ENCODE measurements around the gene MCTP2.

Gene MCTP2, protein sequence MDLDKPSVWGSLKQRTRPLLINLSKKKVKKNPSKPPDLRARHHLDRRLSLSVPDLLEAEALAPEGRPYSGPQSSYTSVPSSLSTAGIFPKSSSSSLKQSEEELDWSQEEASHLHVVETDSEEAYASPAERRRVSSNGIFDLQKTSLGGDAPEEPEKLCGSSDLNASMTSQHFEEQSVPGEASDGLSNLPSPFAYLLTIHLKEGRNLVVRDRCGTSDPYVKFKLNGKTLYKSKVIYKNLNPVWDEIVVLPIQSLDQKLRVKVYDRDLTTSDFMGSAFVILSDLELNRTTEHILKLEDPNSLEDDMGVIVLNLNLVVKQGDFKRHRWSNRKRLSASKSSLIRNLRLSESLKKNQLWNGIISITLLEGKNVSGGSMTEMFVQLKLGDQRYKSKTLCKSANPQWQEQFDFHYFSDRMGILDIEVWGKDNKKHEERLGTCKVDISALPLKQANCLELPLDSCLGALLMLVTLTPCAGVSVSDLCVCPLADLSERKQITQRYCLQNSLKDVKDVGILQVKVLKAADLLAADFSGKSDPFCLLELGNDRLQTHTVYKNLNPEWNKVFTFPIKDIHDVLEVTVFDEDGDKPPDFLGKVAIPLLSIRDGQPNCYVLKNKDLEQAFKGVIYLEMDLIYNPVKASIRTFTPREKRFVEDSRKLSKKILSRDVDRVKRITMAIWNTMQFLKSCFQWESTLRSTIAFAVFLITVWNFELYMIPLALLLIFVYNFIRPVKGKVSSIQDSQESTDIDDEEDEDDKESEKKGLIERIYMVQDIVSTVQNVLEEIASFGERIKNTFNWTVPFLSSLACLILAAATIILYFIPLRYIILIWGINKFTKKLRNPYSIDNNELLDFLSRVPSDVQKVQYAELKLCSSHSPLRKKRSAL

GRCh38 chr15:94230883-94231722 lies at the start of gene MCTP2:
MCTP2 (plus strand) TSS chr15:94231561; CDS start chr15:94298266, 66,705 bp downstream.
- DNase-seq = peak; percentile 77 to 82

DNA sequence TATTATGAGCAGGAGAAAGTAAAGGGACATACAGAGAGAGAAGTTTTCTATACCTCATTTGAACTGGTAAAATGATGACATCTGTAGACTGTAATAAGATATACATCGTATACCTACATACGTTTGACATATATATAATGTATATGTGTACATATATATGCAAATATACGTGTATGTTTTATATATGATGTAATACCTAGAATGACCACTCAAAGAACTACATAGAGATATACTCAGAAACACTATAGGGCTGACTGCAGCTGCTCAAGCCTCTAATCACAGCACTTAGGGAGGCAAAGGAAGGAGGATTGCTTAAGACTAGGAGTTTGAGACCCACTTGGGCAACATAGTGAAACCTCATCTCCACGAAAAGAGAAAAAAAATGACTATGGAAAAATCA lies 48.5 kb upstream of the MCTP2 start:
- DNase-seq = no peak

GRCh38 chr15:94185547-94186236 lies 45.7 kb upstream of the MCTP2 start:
- DNase-seq = no peak

DNA sequence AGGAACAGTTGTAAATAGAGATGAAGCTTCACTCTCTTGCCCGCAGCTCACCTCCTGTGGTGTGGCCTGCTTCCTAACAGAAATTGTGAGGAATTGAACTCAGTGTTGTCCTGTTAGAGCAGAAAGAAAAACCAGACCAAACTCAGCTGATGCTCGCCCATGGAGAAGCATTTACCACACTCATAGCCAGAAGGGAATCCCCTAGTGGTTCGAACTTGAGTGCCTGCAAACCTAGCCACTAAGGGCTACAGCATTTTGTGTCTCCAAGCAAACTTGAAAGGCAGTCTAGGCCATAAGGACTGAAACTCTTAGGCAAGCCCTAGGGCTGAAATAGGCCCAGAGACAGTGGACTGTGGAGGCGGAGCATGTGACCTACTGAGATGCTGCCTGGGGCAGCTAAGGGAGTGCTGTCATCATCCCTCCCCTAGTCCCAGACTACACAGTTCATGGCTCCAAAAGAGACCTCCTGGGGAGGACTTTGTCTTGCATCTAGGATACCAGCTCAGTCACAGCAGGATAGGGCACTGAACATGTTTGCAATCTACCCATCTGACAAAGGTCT lies 44.5 kb upstream of the MCTP2 start:
- no peak for DNase-seq

GRCh38 chr15:94193906-94194305 lies 37.5 kb upstream of the MCTP2 start:
- no peak for DNase-seq

- DNase-seq = no peak
These were observed 34.8 kb upstream of the MCTP2 start for GRCh38 chr15:94196531-94196930.

DNA sequence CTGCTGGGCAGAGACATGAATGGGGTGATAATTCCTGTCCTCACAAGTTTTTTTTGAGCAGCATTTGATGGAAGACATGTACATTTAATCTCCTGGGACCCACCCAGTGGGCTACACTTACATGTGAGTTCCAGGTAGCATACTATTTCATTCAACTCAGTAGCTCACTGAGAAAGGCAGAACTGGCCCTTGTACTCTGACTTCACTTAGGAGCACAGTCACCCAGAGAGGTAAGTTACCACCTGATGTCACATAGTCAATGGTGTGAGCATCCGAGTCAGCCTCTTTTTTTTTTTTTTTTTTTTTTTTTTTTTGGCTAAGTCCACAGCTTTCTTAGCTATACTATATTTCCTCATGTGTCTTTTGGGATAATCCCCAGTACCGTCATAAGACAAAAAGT lies 32.7 kb upstream of the MCTP2 start:
- DNase-seq = no peak

- DNase-seq = no peak
These were observed 31.6 kb upstream of the MCTP2 start for GRCh38 chr15:94199725-94200124.

GRCh38 chr15:94203306-94203705 lies 28.1 kb upstream of the MCTP2 start:
- no peak for DNase-seq

GRCh38 chr15:94205366-94205765 lies 26.0 kb upstream of the MCTP2 start:
- DNase-seq = peak in 1 of 2 donors; percentile 17

DNA sequence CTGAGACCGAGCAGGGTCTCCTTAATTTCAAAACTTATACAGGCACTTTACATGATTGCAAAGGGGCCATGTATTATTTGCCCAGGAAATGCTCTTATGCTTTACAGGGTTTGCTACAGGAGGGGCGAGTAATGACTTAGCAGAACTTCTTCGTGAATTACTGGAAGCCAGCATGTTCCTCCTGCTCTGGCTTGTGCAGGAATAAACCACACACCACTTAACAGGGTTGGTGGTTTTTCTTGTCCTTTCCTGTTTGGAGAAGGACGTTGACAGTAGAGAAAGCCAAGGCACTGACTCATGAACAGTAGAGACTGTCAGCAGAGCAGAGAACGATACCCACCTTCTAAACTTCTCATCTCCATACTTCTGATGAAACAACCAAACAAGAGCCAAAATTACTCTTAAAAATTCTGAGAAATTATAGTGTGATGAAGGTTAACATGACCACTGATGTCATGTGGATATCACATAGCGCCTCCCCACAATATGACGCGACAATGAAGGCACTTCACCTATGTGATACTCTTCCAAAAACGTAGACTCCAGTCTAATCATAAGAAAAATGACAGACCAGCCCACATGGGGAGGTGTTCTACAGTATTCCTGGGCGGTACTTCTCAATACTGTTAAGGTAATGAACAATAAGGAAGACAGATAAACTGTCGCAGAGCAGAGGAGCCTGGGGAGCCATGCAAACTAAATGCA lies 24.7 kb upstream of the MCTP2 start:
- DNase-seq = peak; percentile 21 to 27

- DNase-seq = no peak
These were observed 19.1 kb upstream of the MCTP2 start for GRCh38 chr15:94212291-94212690.

DNA sequence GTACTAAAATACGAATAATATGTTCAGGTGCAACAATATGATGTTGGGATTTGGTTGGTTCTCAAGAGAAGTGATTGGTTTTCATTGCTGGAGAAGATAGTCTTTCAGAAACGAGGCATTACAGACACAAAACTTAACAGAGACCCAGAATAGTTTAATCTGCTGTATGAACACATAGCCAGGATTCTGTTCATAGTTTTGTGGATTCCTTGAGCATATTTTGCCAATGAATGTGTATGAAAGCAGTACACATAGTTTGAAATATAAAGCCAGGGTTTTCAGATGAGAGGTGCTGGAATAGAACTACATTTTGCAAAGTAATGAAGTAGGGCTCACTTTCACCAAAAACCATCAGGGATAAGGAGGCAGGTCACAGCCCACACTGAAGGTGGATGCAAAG lies 5.7 kb upstream of the MCTP2 start:
- DNase-seq = no peak

GRCh38 chr15:94228611-94229010 lies 2.8 kb upstream of the MCTP2 start:
- DNase-seq = no peak

DNA sequence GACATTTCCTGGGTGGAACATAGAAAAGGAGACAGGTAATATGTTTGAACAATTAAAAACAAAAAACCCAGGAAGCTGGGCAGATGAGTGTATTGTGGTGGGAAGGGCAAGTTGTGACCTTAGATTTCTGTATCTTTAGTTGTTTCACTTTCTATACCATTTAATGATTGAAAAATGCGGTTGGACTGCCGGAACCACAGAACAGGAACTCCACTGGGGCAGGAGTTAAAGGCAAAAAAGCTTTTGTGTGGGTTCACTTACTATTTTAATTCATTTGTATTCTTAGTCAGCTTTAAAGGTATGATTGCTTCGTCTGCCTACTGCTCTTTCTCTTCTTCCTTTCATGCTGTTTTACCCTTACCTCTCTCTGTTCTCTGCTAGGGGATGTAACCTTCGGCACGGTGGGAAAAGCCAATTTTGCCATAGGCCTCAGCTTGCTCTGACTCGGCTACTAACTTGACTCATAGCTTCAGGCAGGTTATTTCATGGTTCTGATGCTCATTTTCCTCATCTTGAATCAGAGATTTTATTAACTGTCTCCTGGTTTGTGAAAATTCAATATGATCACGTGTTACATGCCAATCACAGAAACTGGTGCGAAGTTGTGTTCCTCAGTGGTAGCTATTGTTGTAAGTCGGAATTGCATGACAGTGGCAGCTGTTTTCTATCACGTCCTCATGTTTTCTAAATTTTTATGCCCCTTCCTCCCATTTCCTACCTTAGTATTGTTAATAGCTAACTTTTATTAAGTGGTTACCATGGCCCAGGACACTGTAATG lies 1.6 kb upstream of the MCTP2 start:
- peak; percentile 44 to 51 for DNase-seq

DNA sequence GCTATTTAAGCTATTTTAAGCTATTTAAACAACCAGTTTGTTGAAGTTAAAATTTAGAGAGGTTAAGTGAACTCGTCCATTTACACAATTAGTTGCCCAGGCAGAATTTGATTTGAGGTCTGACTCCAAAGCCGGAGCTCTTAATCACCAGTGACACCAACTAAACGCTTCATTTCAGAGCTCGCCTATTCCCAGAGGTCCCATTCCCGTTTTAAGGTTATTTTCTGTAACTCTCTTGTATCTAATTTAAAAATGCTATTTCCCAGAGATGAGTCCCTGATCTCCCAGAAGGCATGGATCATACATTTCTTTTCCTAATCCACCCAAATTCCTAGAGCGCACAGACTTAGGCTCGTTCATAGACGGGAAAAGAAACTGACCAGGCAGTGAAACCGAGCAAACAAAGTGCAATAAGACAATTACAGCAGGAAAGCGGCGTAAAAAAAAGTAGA lies 904 bp upstream of the MCTP2 start:
- DNase-seq = no peak

- peak in 1 of 2 donors; percentile 22 for DNase-seq
These were observed 535 bp downstream of the MCTP2 start for GRCh38 chr15:94231723-94232468.

DNA sequence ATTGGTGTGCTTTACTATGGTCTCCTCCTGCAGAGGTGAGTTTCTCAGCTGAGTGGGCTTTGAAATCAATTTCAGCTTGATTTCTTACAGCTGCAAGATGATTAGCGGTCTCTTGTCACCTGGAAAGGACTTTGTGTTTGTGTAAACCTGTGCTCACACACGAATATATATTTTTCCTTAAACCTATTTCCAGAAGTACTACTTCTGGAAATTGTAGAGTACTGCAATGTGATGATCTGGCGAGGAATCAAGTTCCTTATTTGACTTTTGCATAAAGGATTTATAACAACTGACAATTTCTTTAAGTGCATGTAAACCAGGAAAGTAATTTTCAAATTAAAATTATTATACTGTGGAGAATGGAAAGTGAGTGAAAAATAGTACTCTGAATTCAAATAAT lies 2.1 kb downstream of the MCTP2 start:
- no peak for DNase-seq

- peak; percentile 41 to 58 for DNase-seq
These were observed 2.9 kb downstream of the MCTP2 start for GRCh38 chr15:94234300-94234699.

- DNase-seq = no peak
These were observed 3.7 kb downstream of the MCTP2 start for GRCh38 chr15:94235041-94235440.
